ENCODE results near the gene CHDH.

DNA sequence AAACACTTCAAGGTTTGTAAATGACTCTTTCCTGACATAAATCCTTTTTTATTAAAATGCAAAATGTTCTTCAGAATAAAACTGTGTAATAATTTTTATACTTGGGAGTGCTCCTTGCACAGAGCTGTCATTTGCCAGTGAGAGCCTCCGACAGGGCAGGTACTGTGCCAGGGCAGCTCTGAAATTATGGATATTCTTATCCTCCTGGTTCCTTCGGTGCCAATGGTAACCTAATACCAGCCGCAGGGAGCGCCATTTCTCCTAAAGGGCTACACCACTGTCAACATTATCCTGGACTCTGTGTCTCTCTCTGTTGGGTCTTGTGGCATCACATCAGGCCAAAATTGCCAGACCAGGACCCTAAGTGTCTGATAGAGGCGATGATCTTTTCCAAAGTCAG is 33.0 kb downstream of the CHDH start:
- TF ChIP-seq, protein P1, sequence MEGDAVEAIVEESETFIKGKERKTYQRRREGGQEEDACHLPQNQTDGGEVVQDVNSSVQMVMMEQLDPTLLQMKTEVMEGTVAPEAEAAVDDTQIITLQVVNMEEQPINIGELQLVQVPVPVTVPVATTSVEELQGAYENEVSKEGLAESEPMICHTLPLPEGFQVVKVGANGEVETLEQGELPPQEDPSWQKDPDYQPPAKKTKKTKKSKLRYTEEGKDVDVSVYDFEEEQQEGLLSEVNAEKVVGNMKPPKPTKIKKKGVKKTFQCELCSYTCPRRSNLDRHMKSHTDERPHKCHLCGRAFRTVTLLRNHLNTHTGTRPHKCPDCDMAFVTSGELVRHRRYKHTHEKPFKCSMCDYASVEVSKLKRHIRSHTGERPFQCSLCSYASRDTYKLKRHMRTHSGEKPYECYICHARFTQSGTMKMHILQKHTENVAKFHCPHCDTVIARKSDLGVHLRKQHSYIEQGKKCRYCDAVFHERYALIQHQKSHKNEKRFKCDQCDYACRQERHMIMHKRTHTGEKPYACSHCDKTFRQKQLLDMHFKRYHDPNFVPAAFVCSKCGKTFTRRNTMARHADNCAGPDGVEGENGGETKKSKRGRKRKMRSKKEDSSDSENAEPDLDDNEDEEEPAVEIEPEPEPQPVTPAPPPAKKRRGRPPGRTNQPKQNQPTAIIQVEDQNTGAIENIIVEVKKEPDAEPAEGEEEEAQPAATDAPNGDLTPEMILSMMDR (IDR thresholded peaks at IDR 0.05), result no peak
- no peak for TF ChIP-seq POLR2A (IDR thresholded peaks at IDR 0.05)

All from uterus (tissue), 2 donors.